HG02970 (cell line): Measurements from ENCODE around the gene HDAC4.

Source experiments
- ATAC-seq: cut with Tn5 transposase; IDR thresholded peaks from one replicate; pipeline ENCODE4 v1.9.1; 2021; ENCODE audit warnings: mild to moderate bottlenecking, moderate library complexity, moderate number of reproducible peaks; ENCODE audit not compliant: unreplicated experiment, low FRiP score

HDAC4 gene

DNA sequence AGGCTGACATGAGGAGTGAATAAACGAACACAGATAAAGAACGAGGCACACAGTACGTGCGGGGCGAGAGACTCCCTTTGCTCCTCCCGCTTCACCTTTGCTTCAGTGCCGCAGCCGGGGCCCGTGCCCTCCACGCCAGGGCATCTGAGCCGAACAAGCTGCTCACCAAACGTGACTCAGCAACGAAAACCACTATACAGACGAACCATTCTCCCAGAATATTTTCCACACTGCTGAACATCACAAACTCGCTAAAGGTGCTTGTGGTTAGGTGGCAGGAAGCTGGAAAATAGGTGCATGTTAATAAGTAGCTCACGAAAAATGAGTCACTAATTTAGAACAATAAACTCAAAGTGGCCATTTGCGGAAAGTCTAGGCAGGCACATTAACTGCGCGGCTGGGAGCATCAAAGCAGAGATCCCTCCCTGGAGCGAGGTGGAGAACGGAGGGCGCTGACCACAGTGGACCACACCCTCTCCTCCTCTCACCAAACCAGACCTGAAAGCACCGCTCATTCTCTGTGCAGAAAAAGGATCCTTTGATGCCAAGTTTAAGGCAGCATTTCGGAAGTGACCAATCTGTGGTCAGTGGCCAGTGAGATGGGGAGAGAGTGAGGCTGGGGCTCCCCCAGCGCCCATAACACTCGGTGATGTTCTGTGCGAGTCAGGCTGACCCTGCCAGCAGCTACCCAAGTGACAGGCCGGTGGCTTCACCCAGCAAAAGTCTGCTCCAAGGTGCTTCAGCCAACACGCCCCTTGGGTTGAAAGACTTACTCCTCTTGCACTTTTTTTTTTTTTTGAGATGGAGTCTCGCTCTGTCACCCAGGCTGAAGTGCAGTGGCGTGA, 153.2 kb downstream of the HDAC4 start:
- ATAC-seq = no peak

- ATAC-seq = no peak
Observed at GRCh38 chr2:239246723-239247122, 154.1 kb downstream of the HDAC4 start.

DNA sequence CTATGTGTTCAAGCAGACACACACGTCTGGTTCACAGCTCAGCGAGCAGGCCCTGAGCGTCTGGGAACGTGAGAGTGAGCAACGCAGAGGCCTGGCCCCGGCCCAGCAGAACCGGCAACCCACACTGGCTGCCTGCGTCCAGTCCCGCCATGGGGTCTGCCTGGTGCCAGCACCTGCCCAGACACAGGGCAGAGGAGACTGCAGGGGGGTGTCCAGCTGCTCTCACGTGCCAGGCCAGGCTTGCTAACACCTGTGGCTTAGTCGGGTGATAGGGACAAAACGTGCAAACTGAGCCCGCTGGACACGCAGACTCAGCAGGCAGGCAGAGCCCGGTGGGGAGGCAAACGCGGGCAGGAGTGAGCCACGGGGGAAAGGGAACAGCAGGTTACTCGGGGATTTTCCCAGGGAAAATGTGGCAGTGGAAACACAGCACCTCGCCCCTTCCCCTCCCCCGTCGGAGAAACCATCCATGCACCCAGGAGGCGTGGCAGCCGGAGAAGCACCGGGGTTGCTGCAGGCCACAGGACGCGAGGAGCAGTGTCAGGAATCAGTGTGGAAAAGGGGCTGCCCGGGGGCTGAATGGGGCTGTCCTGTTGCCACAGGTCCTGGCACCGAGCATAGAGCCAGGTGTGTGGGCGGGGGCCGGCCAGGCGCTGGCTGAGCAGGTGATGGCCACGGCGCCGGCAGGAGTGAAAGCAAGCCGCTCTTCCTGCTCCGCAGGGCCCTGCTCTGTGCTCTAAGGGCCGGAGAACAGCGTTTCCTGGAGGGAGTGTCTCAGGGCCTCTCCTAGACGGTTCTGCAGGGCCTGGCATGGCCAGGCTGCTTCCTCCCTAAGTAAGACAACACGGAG, 154.7 kb downstream of the HDAC4 start:
- no peak for ATAC-seq

DNA sequence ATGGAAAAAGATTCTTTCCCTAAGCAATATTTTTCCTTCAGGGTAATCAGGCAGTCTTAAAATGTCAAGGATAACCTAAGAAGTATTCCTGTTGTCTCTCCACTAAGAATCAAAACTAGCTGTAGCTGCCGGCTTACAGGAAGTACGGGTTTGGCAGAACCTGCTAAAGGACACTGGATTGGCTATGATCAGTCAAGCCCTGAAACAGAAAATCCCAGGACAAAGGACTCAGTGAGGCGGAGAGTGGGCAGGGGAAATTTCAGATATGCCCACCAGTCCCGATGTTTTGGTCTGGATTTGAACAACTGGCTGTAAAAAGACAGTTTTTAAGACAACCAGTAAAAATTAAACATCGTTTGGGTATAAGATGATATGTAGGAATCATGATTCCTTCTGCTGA, 155.7 kb downstream of the HDAC4 start:
- ATAC-seq = no peak

DNA sequence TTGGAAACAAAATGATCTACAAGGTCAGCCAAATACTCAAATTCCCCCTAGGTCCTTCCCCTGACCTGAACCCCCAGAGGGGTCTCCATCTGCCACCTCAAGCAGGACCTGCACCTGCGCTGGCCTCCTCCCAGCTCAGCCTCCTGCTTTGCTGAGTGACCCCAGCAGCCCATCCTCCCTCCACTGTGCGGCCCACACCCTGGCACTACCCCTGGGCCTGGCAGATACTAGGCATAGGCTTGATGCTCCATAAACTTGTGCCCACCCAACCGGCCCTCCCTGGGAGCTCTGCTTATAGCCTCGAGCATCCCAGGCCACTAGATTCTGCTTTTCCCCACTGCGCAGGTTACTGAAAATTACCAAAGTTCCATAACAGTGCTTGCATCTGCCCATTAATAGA, 156.2 kb downstream of the HDAC4 start:
- no peak for ATAC-seq

DNA sequence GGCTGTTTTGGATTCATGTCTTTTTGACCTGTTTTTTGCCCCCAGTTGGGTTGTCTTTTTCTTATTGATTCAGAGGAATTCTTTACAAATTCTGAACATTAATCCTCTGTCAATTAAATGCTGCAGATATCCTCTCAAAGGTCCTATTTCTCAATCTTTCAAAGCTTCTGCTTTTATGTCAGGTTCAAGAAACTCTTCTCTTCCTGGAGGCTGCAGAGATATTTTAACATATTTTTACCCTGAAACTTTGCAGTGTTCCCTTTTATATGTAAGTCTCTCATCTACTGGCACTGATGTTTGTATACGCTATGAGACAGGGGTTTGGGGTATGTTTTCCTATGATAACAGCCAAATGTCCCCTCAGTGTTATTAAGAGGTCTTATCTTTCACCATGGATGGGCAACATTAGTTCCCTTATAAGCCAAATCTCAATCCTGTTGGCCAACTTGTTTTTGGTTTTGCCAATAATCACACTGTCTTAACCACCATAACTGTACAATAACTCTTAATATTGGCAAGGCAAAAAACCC, 159.3 kb downstream of the HDAC4 start:
- ATAC-seq = no peak

DNA sequence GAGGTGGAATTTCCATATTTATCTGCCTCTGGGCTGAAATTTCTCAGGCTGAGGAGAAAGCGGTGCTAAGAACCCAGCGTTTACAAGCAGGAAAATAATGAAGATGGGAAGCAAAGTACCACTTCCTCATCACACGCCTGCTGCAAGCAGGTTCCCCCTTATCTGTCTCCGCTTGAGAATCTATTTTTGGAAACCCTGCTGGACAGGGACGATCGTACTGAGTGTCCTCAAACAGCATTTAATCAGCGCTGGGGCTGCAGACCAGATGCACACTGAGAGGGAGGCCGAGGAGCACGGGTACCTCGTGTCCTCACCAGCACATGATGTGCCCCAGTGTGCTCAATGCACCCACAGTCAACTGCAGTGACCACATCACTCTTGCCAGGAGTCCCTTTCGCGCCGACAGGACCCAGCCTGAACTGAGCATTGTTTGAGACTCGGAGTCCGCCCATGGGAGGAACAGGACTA, 160.4 kb downstream of the HDAC4 start:
- no peak for ATAC-seq

DNA sequence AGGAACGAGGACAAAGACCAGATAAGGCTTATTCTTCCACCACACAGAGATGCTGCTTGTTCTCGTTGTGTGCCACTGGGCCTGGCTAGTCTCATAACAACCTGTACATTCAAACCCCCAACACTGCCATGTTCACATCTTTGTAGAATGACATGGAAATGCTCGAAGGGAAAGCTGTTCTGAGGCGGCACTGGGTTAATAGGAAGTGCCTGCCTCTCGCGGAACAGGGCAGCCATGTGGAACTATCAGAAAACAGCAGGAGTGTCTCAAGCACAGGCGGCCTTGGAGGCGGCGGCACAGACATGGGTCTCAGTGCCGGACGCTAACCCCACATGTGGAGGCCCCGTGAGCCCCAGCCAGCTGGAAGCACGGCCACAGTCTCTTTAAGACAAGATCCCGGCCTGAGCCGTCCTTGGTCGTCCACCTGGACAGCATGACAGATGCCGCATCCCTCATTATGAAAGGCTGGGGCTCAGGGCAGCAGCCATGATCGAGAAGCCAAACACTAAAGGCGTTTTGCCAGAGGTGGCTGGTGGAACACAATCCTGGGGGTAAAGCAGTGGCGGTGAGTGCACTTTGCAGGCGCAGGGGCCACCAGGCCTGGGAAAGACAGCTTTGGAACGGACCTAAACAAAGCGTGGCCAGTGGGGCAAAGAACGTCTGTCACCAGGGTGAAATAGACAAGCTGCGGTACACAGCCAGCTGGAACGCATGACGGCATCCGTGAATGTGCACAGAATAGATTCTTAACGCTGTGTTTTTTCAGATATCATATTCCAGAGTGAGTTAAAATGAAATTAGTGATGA, 161.0 kb downstream of the HDAC4 start:
- no peak for ATAC-seq

GRCh38 chr2:239238839-239239606, 161.8 kb downstream of the HDAC4 start:
- no peak for ATAC-seq

DNA sequence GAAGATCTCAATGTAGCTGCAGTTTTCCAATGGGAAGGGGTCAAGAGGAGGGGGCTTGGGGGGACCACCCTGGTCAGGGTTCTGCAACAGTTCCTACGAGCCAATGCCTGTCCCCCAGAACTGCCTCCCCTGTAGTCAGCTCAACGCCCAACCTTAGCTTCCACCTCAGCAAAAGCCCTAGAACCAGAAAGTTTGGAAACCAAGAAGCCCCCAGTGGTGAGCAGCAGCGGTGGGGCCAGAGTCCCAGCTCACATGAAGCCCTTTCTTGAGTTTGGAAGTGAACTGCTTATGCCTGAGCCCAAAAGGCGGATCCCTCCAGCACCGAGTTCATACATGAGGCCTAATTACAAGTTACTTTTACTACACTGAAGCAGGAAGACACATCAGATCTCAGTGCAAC, 162.4 kb downstream of the HDAC4 start:
- ATAC-seq = no peak

DNA sequence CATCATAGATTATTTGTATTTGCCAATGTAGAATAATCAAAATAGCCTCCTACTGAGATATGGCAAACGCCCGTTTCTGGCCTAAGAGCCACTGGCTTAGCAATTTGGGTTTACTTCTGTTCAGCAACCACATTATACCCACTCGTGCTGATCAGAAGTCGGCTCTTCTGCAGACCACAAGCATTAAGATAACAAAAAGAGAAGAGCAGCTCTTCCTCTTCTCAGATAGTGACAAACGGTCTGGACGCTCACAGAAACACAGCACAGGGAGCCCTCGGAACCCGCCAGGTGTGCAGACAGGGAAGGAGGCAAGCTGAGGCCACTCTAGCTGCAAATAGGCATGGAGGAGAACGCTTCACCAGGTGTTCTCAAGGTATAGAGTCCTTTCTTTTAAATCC, 164.0 kb downstream of the HDAC4 start:
- ATAC-seq = no peak

- no peak for ATAC-seq
Observed at GRCh38 chr2:239236043-239236807, 164.6 kb downstream of the HDAC4 start.

DNA sequence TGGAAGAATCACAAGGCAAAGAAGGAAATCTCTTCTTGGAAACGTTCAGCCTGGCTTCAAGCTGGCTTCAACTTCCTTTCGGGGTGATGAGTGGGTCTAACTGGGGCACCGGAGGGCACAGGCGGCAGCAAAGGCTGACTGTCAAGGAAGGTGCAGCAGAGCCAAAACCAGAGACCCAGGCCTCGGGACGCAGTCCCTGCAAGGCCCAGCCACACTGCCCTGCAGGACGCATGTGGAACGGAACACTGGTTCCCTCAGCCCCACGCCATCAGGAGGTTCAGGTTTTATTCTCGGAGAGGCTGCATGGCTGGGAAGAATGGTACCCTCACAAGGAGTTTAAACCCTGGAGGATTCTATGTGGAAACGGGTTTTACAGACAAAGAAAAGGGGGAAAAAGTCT, 165.5 kb downstream of the HDAC4 start:
- no peak for ATAC-seq

- no peak for ATAC-seq
Observed at GRCh38 chr2:239234191-239235175, 166.3 kb downstream of the HDAC4 start.

GRCh38 chr2:239233576-239233975, 167.2 kb downstream of the HDAC4 start:
- no peak for ATAC-seq

DNA sequence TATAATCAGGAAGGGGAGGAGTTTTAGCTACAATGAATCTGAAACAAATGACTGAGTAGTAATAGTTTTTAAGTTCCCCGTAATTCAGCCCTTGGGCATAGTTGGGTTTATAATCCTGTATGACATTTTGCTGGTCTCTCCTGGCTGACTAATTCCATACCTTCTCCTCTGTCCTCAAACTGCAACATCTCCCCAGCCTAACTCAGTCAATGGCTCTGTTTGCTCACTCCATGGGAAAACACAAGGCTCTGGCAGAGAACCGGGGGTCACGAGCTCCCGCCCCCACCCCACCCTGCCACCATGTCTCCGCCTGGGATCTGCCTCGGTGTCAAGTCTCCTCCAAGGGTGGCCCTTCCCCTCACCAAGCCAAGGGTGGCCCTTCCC, 168.6 kb downstream of the HDAC4 start:
- no peak for ATAC-seq

GRCh38 chr2:239231231-239232194, 169.3 kb downstream of the HDAC4 start:
- no peak for ATAC-seq
